ENCODE results near the gene POLR1E.

The POLR1E gene

GRCh38 chr9:37541465-37541864 is 55.7 kb downstream of the POLR1E start:
- DNase-seq: no peak

GRCh38 chr9:37542488-37542887 is 56.7 kb downstream of the POLR1E start:
- DNase-seq: no peak

- DNase-seq: no peak
Observed at GRCh38 chr9:37542895-37543294, 57.1 kb downstream of the POLR1E start.

GRCh38 chr9:37543468-37543867 is 57.7 kb downstream of the POLR1E start:
- DNase-seq: no peak

- DNase-seq: no peak
Observed at GRCh38 chr9:37547328-37547878, 61.7 kb downstream of the POLR1E start.

- no peak for DNase-seq
Observed at GRCh38 chr9:37549527-37549926, 63.8 kb downstream of the POLR1E start.

- DNase-seq: no peak
Observed at GRCh38 chr9:37550781-37551180, 65.0 kb downstream of the POLR1E start.

GRCh38 chr9:37551468-37551867 is 65.7 kb downstream of the POLR1E start:
- no peak for DNase-seq

- DNase-seq: peak; percentile 46
Observed at GRCh38 chr9:37551888-37552287, 66.1 kb downstream of the POLR1E start.
